SHP77 (cell line): ENCODE data around the gene LCA5L.

Experiments
- DNase-seq, 2 experiments: peaks; one replicate each; lab custom pipeline; 2025; lab: John Stamatoyannopoulos, UW

Gene LCA5L

DNA sequence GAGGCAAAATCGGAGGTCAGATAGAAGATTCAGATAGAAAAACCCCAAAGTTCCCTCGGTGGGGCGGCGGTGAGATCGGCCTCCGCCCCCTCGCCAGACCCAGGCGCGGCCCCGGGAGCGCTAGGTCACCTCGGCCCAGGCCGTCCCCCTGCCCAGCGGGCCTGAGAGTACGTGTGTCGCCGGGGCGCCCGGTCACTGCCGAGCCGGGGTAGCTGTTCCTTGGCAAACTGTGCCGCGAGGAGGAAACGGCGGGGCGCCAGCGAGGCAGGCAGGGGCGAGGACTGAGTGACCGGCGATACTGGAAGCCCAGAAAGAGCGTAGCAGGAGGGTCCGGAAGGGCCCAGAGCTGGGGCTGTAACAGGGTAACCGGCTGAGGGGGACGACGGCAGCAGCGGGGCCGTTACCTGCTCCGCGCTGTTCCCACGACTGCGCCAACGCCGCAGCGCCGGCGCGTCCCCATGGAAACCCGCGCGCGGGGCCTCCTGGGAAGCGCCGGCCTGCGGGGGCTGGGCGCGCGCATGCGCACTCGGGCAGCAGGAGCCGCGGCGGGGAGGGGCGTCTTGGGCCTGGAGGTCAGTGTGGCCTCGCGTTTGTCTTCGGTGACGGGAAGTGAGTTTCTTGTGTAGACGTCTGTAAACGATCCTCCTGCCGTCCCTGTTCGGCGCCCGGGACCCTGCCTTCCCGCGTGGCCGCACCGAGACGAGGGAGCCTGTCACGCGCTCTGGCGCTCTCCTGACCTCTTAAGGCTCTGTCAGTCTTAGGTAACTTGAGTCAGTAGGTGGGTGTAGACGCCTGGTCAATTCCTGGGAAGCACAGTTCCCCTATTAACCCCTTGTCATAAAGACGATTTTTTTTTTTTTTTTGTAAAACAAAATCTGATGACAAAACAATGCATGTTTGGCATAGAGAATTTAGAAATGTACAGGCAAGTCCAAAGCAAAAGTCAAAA lies at the start of gene LCA5L:
LCA5L (minus strand) TSS at position 458 of the 949 bp plus-strand sequence. CDS start 17,285 bp downstream, outside the sequence.
- peak; percentile 80 to 87 for DNase-seq

DNA sequence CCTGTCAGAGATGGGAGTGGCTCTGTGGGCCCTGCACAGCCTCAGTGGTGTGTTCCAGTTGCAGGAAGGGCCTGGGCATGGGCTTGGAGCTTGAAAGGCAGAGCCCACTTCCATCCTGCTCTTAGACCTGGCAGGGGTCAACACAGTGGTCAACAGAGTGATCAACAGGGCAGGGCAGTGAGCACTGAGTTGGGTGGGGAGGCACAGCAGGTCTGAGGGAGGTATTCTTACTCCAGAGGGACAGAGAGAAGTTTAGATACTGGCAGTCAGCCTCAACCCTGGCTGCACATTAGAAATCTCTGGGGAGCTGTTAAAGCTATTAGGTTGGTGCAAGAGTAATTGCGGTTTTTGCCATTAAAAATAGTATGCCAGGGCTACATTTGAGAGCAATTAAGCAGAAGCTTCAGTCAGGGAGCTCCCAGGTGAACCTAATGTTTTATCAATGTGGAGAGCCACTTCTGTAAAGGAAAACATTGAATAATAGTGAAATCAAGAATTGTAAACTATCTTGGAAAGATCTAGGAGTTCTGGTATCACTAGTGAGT lies 43.9 kb upstream of the LCA5L start:
- no peak for DNase-seq

DNA sequence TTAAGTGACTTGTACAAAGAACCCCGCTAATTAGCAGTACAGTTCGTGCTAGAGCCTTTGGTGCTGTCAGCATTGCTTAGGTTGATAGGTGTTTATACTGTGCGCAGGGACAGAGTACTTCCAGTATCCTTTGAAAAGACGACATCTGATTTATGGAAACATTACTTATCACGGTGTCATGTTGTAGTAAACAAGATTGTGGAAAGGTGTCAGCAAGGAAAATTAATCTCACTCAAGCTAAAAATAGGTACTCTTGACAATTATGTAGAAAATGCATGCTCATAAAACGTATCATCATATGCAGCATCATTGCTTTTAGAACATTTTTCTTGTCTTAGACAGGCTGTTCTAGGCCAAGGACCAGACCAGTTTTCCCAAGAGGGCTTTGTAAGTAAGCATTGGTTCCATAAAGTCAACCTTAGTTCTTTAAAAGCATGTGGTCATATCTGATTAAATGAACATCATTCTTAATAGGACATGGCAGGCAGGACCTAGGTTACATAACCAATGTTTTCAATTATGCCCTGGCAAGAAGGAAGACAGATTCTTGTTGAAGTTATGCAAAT lies 39.2 kb upstream of the LCA5L start:
- DNase-seq: no peak

DNA sequence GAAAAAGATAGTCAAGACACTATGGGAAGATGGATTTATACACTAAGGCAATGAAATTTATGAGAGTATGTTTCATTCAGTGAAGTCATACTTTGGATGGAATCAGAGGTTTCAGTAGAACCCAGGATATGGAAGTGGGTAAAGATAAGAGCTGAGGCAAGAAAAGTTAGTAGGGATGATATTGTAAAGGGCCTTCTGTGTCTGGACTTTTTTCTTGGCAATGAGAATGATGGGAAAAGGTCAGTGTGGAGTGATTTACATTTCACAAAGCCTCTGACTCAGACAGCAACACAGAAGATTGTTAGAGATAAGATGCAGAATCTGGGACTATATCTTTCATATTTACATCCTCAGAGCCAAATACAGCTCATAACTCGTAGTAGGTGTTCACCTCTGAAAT lies 38.3 kb upstream of the LCA5L start:
- DNase-seq: no peak

DNA sequence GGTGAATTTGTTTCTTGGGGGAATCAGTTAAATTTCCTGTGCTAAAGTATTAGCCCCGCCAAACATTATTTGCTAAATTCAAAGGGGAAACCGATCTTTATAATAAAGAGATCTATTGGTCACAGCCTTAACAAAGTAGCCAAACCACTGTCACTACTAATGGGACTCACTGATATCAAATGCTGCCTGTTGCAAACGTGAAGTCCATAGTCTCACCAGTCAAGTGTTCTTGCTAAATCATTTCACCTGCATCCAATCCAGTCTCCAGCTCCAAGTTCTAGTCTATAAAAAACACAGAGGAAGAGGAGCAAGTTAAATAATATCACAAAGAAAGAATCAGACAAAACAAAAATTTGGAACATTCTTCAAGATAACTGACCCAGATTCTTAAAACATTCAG lies 36.3 kb upstream of the LCA5L start:
- DNase-seq: no peak

DNA sequence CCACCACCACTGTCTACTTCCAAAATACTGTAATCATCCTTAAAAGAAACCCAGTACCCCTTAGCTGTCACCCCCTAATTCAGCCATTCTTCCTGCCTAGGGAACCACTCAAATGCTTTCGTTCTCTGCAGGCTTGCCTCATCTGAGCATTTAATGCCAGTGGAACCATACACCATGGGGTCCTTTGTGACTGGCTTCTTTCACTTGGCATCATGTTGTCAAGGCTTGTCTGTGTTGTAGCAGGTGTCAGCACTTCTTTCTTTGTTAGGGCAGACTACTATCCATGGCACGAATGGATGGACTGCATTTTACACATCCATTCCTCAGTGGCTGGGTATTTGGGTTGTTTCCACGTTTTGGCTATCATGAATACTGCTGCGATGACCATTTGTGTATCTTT lies 34.7 kb upstream of the LCA5L start:
- DNase-seq: no peak

DNA sequence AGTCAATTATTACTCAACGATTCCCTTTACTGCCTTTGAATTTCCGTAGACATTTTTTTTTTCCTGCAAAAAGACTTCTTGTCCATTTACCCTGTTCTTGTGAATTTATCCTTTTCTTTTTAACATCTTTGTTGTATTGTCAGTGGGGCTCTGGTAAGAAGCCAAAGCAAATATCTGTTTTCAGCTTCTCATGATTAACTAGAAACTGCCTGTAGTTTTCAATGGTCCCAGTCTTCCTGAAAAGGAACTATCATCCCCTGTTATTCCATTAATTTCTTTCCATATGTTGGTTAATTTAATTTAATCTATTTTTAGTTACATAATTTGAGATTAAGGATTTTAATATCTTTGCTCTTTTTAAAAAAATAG lies 34.2 kb upstream of the LCA5L start:
- DNase-seq: no peak

DNA sequence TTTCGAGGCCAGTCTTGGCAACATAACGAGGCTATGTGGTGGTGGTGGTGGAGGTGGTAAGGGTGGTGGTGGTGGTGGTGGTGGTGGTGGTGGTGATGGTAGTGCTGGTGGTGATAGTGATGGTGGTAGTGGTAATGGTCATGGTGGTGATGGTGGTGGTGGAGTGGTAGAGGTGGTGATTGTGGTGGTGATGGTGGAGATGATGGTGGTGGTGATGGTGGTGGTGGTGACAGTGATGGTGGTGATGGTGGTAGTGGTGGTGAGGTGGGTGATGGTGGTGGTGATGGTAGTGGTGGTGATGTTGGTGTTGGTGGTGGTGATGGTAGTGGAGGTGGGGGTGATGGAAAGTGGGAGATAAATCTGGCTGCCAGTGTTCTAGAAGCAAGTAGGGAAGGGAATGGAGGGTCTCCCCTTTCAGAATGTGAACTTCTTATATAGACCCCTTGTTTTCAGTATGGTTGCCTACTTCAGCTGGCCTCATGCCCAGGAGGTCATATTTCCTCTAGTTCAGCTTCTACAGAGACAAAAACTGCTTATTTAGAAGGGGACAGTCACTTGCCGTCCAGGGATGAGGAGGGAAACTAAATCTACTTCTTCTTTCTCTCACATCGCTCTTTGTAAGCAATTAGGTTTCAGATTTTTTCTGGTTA lies 33.7 kb upstream of the LCA5L start:
- DNase-seq: no peak

DNA sequence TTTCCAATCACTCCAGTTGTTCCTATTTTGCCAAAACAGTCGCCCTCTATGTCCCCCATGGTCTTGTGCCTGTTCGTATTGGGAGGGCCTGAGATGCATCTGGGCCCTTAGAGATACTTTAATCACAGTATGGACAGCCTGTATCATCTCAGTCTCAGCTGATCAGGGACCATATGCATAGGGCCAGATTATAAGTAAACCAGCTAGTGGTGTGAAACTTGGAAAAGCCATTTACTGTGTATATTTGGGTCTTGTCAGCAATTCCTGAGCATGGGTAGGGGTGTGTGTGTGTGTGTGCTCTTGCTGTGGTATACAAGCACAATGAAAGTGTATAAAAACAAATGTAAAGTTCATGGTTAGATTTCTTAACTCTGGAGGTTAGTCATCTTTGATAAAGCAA lies 29.0 kb upstream of the LCA5L start:
- no peak for DNase-seq

DNA sequence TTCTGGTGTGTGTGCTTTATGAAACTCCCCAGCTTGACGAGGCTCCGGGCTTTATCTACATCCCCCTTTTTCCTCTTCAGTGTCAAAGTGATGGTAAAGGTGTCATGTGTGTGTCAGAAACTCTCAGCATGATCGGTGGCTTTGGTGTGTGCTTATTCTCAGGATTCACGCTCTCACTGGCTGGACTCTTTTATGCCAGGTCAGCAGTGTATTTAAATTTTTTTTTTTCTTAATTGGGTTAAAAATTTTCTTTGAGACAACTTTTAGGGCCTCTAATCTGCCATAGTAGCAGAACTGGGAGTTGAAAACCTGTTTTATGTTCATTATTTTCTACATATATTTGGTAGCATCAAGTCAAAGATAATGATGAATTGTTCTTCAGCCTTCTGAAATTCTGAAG lies 27.2 kb upstream of the LCA5L start:
- DNase-seq: no peak

DNA sequence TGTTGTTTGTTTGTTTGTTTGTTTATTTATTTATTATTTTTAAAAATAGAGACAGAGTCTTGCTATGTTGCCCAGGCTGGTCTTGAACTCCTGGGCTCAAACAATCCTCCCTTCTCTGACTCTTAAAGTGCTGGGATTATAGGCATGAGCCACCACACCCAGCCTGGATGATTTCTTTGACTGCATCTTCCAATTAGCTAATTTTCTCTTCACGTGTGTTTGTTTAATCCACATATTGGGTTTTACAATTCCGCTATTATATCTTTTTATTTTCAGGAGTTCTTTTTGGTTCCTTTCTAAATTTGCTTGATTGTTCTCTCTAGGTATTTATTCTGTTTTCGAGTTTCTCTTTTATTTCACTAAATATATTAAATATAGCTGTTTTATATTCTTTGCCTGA lies 26.0 kb upstream of the LCA5L start:
- no peak for DNase-seq

DNA sequence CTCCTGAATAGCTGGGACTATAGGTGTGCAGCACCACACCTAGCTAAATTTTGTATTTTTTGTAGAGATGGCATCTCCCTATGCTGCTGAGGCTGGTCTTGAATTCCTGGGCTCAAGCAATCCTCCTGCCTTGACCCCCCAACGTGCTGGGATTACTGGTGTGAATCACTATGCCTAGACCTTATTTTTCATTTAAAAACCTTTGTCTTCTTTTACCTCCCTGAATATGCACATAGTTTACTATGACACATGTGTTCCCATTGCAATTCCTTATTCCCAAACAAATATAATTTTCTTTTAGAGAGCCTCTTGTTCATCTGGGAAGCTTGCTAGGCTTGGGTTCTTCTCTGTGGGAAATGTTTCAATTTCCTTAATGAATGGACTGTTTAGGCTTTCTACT lies 23.0 kb upstream of the LCA5L start:
- DNase-seq: no peak

DNA sequence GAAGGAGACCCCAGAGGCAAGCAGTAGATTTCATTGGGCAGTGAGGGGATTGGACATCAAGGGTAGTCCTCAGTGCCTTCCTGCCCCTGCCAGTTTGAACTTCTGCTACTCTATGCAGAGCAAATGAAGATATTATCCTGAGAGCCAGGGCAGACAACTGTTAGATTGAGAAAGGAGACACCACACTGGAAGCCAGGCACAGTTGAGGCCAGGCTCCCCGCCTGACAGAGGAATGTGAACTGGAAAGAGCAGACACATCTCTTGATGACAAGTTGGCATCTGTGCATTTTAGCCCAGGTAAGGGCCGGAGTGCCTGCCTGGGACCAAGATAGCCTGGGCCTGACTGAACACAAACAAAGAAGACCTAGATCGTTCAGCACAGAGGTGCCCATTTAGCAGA lies 22.2 kb upstream of the LCA5L start:
- DNase-seq: no peak

DNA sequence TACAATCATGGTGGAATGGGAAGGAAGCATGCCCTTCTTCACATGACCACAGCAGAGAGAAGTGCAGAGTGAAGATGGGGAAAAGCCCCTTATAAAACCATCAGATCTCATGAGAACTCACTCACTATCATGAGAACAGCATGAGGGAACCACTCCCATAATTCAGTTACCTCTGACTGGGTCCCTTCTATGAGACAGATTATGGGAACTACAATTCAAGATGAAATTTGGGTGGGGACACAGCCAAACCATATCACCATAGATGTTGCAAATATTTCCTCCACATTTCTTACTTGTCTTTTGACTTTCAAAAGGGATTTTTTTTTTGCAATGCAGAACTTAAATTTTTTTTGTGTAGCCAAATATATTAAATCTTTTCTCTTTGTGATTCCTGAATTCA lies 21.0 kb upstream of the LCA5L start:
- DNase-seq: no peak

DNA sequence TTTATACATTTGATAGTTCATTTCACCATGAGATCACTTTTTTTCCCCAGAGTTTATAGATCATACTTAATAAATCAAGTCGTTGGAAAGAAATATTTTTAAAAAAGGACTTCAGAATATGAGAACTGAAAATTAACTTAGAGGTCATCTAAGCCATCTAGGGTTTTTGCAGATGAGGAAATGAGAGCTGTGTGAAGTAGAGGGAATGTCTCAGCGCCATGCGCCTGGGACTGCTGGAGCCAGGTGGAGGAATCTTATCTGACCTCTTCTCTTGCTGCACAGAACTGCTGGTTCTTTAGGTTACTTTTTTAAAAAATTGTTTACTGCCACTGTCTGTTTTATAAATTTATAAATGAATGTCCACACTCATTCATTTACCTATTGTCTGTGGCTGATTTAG lies 17.7 kb upstream of the LCA5L start:
- no peak for DNase-seq

DNA sequence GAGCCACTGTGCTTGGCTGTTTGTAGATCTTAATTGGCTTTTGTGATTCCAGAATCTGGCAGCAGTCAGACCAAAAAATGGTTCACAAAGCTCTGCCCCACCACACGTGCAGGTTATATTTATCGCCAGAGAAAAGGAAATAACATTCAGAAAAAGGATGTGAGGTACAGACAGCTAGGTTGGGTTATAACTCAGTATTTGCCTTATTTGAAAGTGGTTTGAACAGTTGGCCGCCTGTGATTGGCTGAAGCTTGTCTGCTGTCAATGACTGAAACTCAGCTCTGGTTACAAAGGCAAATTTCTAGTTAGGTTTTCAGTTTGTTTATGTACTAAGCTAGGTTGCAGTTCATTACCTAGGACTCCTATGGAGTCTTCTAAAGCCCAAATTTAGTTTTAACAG lies 15.8 kb upstream of the LCA5L start:
- no peak for DNase-seq

DNA sequence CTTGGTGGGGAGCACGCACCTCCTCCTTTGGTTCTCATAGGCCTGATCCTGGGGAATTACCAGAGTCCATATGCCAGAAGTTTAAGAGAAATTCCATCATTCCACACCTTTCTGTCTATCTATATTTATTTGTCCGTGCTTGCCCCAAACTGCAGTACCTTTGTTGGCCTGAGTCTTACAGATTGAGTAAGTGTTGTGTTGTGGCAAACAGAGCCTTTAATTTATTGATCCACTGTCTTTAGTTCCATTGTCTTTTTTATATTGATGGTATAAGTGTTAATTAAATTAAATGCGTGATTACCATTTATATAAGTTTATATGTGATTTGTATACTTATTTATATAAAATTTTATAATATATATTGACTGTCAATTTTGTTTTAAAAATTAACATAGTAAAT lies 11.1 kb upstream of the LCA5L start:
- no peak for DNase-seq

DNA sequence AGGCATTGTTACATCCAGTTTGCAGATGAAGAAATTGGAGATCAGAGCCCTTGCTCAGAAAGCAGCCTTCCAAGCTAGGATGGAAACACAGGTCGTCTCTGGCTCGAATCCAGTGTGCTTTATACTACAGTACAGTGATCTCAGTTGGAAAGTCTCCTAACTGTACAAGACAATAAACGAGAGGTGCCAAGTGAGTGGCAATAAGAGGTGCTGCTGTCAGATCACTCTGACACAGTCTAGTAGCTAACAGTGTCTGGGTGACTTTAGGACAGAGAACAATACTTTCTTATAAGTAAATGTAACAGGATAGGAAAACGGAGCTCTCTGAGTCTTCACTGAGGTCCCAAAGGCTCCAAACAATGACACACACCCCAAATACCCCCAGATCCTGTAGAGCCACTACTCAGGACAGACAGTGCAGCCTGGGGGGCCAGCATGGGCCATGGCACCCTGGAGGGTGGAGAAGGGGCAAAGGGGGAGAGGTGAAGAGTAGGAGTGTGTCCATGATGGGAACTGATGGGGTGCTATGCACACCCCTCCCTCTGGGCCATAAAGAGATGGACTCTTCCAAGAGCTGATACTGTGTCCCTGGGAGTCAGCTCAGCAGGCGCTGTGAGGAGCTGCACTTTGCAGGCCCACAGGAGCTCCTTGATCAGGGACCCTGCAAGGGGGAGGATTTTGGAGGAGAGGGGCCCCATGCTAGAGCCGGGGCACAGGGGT lies 9.5 kb upstream of the LCA5L start:
- no peak for DNase-seq

DNA sequence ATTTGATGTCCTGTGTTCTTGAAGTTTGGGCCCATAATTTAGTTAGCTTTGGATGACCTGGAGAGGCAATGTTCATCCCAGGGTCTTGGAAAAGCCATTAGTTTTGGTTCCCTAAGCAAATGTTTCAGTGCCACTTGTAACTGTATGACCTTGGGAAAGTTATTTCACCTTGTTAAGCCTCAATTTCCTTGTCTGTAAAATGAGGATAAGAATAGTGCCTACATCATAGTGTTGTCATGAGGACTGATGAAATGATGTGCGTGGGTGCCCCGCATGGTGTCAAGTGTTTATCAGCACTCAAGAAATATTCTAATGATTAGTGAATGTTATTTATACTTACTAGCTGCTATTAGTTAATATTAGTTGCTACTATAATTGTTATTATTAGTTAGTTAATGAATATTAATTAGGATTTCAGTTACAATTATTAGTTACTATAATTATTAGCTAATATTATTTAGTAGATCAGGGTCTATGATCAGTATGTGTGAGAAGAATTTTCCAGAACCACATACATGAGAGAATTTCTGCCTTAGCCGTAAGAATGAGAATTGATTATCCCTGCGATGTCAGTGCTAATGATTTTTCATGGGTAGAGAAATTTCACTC lies 8.1 kb upstream of the LCA5L start:
- no peak for DNase-seq

DNA sequence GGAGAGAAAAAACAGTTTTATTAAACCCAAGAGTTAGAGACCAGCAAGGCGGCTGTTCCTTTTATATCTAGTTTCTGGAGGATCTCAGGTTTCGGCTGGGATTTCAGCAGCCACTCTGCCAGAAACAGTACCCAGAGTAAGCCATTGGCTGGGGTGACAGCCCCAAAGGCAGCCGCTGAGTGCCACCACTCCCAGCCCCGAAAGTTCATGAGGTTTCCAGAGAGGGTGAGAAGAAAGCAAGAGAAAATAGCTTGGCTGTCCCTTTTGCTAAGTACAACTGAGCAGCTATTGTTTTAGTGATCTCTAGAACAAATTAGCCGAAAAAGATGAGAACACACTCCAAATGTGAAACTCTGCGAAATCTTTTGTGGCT lies 7.4 kb upstream of the LCA5L start:
- no peak for DNase-seq

DNA sequence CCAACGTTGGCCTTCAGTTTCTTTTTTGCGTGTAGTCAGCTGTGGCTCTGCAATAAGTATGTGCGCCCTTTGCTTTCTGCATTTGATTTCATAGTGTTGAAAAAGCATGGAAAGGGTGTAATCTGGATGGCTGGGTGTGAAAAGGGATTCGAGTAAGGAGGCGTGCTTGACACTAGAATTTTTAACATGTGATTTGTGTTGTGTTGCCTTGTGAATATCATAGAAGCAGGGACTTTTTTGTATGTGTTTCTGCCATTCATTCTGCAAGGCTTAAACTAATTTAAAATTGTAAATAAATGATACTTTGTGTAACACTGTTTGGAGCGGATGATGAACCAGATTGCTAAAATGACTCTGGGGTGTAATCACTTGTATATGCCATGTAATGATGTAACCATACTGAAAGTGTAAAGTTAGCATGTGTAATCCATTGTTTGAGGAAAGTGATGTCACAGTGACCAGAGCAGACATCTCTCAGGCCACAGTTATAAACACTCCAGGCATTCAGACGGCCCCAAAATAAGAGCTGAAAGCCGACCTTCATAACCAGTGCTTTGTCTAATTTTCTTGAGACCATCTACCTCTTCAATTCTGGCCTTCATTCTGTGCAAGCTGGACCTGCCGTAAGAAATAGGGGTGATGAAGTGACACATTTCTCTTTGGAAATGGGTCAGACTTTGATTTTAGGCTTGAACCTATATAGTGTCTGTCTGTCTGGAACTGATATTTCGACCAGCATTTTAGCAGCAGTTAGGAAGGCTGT lies 6.8 kb upstream of the LCA5L start:
- DNase-seq: no peak
